Esophagus squamous epithelium (tissue), 5 donors: ENCODE results near the gene SUMO4. TPM values are rescaled to one million over a fixed set of nuclear protein-coding genes. Genes with fewer than 3 reads are reported as not detected.

Experiments used
- DNase-seq: peaks from one replicate; lab custom pipeline; 2025; lab: John Stamatoyannopoulos, UW
- H3K27ac ChIP-seq, 4 donors: fragments of 200-600 bp; sonication (generic); one replicate each; pipeline ENCODE4 v1.5.1; 2016 to 2019; ENCODE audit warnings: mild to moderate bottlenecking in 1 of 4
- H3K27me3 ChIP-seq, 4 donors: fragments of 200-600 bp; sonication (generic); 1 replicate in 3 of 4; 2 replicates in 1 of 4; pipeline versions ENCODE4 v1.5.1 to v1.6.0; 2017 to 2021; ENCODE audit warnings: antibody characterized with exemption in 1 of 4
- H3K36me3 ChIP-seq, 3 donors: fragments of 200-600 bp; sonication (generic); one replicate each; pipeline ENCODE4 v1.5.1; 2016 to 2019
- H3K4me1 ChIP-seq, 3 donors: fragments of 200-600 bp; sonication (generic); one replicate each; pipeline ENCODE4 v1.5.1; 2017 to 2019
- H3K4me3 ChIP-seq, 4 donors: fragments of 200-600 bp; sonication (generic); 1 replicate in 3 of 4; 2 replicates in 1 of 4; pipeline ENCODE4 v1.5.1; 2016 to 2019; ENCODE audit warnings: mild to moderate bottlenecking in 2 of 4, moderate library complexity in 1 of 4
- H3K9me3 ChIP-seq, 3 donors: fragments of 200-600 bp; sonication (generic); one replicate each; pipeline ENCODE4 v1.5.1; 2016 to 2019
- CTCF ChIP-seq, 6 experiments: fragments of 450-650 bp in 4 of 6; fragments of 200-600 bp in 2 of 6; sonication (generic) in 2 of 6; IDR thresholded peaks; one replicate each; pipeline ENCODE4 v1.5.1; 2016 to 2019; ENCODE audit warnings: antibody characterized with exemption in 6 of 6, mild to moderate bottlenecking in 4 of 6, moderate library complexity in 4 of 6
- POLR2A ChIP-seq, 4 donors: fragments of 450-650 bp; IDR thresholded peaks; one replicate each; pipeline ENCODE4 v1.6.1; 2017; ENCODE audit warnings: antibody characterized with exemption in 4 of 4, mild to moderate bottlenecking in 4 of 4, moderate library complexity in 3 of 4
- WGBS, 2 donors: methylation state at CpG; one replicate each; pipeline ENCODE4 v1.1.5; 2018; 5-methylcytosine and 5-hydroxymethylcytosine counted together
- intact Hi-C: fragments of 100-400 bp; cut with DNase I; formaldehyde crosslinking; loops from one replicate; pipeline ENCODE4 v1.15.0; 2022
- total RNA-seq, 4 donors: library from RNA; depleted of rRNA; stranded (reverse); fragments of >200 nt; gene quantifications; one replicate each; pipeline ENCODE4 v1.1.0, GENCODE V29; 2016
- donor health status: DM: yes; HTN: yes; CAD: no.

The SUMO4 gene
- total RNA-seq, 4 donors from 2014 or later = 2.3 to 3.2 TPM; not detected in 2

- intact Hi-C loops = loop anchor here (5.0 to 10.0 kb wide), 2 partner anchors 81 to 352 kb away; no protein-coding TSS in a partner anchor
- Histone ChIP-seq H3K4me3 (no peak overlapping the region), H3K4me1 (peaks cover 0 to 7% (median 0%) of the 10 kb centered on the region in 3 donors), H3K27me3 (peaks cover 0 to 22% (median 0%) of the 10 kb centered on the region in 4 donors), H3K27ac (no peak overlapping the region), H3K36me3 (no peaks in the 10 kb centered on the region), H3K9me3 (no peaks in the 10 kb centered on the region)
- TF ChIP-seq POLR2A (IDR thresholded peaks at IDR 0.05) (no peak), CTCF (IDR thresholded peaks at IDR 0.05) (no peak)
- DNase-seq = no peak
- WGBS, 2 donors = 41 to 50% methylated on average over 1 of the region's 1 CpG
These were observed 33.8 kb downstream of the SUMO4 start for GRCh38 chr6:149433881-149434280.

DNA sequence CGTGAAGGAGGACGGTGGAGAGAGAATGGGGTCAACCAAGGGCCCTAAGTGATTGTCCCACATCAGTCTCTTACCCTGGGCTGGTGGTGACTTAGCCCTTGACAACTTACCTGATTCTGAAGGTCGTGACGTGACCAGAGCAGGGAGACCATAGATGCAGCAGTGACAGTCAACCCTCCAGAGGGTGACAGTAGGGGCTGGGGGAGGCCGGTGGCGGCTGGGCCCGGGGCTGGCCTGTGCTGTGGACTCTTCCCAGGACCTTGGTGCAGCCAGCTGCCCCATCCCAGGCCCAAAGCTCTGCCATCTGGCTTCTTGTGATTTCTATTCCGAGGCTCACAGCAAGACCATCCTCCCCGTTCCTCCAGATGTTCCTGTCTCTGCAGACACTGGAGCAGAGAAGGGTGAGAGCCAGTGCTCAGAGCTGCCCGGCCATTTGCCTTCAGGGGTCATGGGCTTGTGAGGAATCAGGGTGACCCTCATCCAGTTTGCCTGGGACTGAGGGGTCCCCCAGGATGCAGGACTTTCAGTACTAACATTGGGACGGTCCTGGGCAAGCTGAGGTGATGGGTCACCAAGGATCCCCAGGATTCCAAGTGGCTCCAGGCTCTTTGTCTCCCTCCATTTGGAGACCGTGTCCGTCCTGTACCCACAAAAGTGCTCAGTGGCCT is 36.0 kb downstream of the SUMO4 start:
- peaks cover 0 to 23% (median 0%) of the 10 kb centered on the region in 4 donors for H3K27me3 ChIP-seq
- no peak overlapping the region for H3K27ac ChIP-seq
- intact Hi-C loops = loop anchor here (10.0 kb wide), 1 partner anchor 79 kb away; no protein-coding TSS in a partner anchor
- no peaks in the 10 kb centered on the region for H3K36me3 ChIP-seq
- no peak overlapping the region for H3K4me3 ChIP-seq
- no peaks in the 10 kb centered on the region for H3K9me3 ChIP-seq
- WGBS, 2 donors = 83 to 93% methylated on average over 6 to 10 of the region's 13 CpGs
- TF ChIP-seq CTCF (IDR thresholded peaks at IDR 0.05) (no peak), POLR2A (IDR thresholded peaks at IDR 0.05) (no peak)
- no peak for DNase-seq
- H3K4me1 ChIP-seq = peaks cover 0 to 7% (median 0%) of the 10 kb centered on the region in 3 donors

- no peak overlapping the region for H3K27ac ChIP-seq
- no peaks in the 10 kb centered on the region for H3K36me3 ChIP-seq
- TF ChIP-seq CTCF (IDR thresholded peaks at IDR 0.05) (no peak), POLR2A (IDR thresholded peaks at IDR 0.05) (no peak)
- peaks cover 0 to 7% (median 0%) of the 10 kb centered on the region in 3 donors for H3K4me1 ChIP-seq
- H3K27me3 ChIP-seq = peaks cover 0 to 27% (median 0%) of the 10 kb centered on the region in 4 donors
- intact Hi-C loops = loop anchor here (10.0 kb wide), 1 partner anchor 78 kb away; no protein-coding TSS in a partner anchor
- 96 to 98% methylated on average over 3 to 10 of the region's 12 CpGs for WGBS, 2 donors
- no peak overlapping the region for H3K4me3 ChIP-seq
- H3K9me3 ChIP-seq = no peaks in the 10 kb centered on the region
- DNase-seq = no peak
These were observed 36.6 kb downstream of the SUMO4 start for GRCh38 chr6:149436647-149437046.

DNA sequence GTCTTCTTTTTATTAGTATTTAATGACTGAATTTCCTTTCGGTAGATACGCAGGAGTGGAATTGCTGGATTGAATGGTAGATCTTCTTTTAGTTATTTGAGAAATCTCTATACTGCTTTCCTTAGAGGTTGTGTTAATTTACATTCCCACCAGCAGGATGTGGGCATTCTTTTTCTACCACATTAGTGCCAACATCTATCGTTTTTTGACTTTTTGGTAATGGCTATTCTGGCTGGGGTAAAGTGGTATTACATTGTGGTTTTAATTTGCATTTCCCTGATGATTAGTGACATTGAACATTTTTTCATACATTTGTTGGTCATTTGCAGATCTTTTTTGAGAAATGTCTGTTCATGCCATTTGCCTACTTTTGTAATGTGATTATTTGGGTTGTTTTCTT is 37.1 kb downstream of the SUMO4 start:
- intact Hi-C loops = loop anchor here (10.0 kb wide), 1 partner anchor 78 kb away; no protein-coding TSS in a partner anchor
- DNase-seq = no peak
- WGBS, 2 donors = 70 to 83% methylated on average over 3 of the region's 3 CpGs

More for the DNA sequence above, 37.1 kb downstream of the SUMO4 start:
- H3K4me1 ChIP-seq = peaks cover 0 to 2% (median 0%) of the 10 kb centered on the region in 3 donors
- H3K27me3 ChIP-seq = peaks cover 0 to 30% (median 0%) of the 10 kb centered on the region in 4 donors
- H3K4me3 ChIP-seq = no peak overlapping the region
- no peak overlapping the region for H3K27ac ChIP-seq
- H3K36me3 ChIP-seq = no peaks in the 10 kb centered on the region
- no peak for TF ChIP-seq CTCF (IDR thresholded peaks at IDR 0.05)
- TF ChIP-seq POLR2A (IDR thresholded peaks at IDR 0.05) = no peak
- no peaks in the 10 kb centered on the region for H3K9me3 ChIP-seq
